Measurements from ENCODE around the gene PDZD7.

The PDZD7 gene

GRCh38 chr10:100963826-100964225 is 67.1 kb downstream of the PDZD7 start:
- H3K9me3 ChIP-seq (ENCODE audit: control insufficient read depth, insufficient read depth, low read length), result no peaks in the 10 kb centered on the region
- H3K4me1 ChIP-seq (ENCODE audit: insufficient read depth, low read length), result no peaks in the 10 kb centered on the region
- no peaks in the 10 kb centered on the region for H3K36me3 ChIP-seq (ENCODE audit: insufficient read depth, low read length)
- no peak overlapping the region for H3K9ac ChIP-seq (ENCODE audit: low read depth, low read length)

GRCh38 chr10:100962351-100963080 is 68.4 kb downstream of the PDZD7 start:
- Histone ChIP-seq H3K4me1 (ENCODE audit: insufficient read depth, low read length) (no peaks in the 10 kb centered on the region), H3K9ac (ENCODE audit: low read depth, low read length) (no peak overlapping the region), H3K9me3 (ENCODE audit: control insufficient read depth, insufficient read depth, low read length) (no peaks in the 10 kb centered on the region), H3K36me3 (ENCODE audit: insufficient read depth, low read length) (peaks cover 2% of the 10 kb centered on the region; the same call in 1 of the 2 replicates)

DNA sequence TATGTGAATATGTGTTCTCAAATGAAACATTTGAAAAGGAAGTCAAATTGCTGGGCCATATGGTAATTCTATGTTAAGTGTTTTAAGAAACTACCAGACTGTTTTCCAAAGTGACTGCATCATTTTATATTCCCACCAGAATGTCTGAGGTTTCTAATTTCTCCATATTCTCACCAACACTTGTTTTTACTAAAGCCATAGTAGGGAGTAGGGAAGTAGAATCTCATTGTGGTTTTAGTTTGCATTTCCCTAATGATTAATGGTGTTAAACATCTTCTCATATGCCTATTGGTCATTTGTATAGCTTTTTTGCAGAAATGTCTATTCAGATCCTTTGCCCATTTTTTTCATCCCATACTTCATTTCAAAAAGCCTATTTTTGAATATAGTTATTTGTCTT is 70.7 kb downstream of the PDZD7 start:
- no peaks in the 10 kb centered on the region for H3K9me3 ChIP-seq (ENCODE audit: control insufficient read depth, insufficient read depth, low read length)
- H3K4me1 ChIP-seq (ENCODE audit: insufficient read depth, low read length), result no peaks in the 10 kb centered on the region
- peaks cover 2% of the 10 kb centered on the region for H3K36me3 ChIP-seq (ENCODE audit: insufficient read depth, low read length)
- no peak overlapping the region for H3K9ac ChIP-seq (ENCODE audit: low read depth, low read length)

Data from ES-I3 (cell line).